Measurements from ENCODE around the gene MROH2A.

DNA sequence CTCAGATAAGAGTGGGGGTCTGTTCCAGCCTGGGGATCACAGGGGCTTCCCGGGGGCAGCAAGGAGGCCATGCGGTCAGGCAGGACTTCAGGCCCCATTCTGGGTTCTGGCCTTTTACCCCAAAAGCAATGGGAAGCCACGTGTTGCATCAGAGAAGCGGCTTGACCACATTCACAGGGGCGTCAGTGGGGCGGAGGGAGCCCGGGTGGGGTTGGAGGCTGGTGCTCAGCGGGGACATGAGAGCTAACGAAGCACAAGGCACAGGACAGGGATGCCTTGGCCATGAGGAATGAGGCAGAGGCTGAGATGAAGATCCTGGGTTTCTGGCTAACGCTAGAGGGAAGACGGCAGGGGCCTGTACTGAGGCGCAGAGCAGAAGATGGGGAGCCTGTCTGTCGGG is 70.1 kb downstream of the MROH2A start:
- TF ChIP-seq CTCF (IDR thresholded peaks at IDR 0.05), result no peak
- TF ChIP-seq POLR2A (IDR thresholded peaks at IDR 0.05; ENCODE audit: low read depth), result no peak
